Stimulated activated CD4-positive, alpha-beta T cell treated with anti-CD3 and anti-CD28 coated beads, Interleukin-1b, Interleukin-23, amount 100 ng/mL, for 24 hours (primary cell): ENCODE data around the gene PSEN1.

Source experiments
- DNase-seq, 4 experiments: peaks; one replicate each; pipeline ENCODE4 v3.0.0-alpha.2; 2020; ENCODE audit warnings: low read depth in 4 of 4, low spot score in 1 of 4

The PSEN1 gene

DNA sequence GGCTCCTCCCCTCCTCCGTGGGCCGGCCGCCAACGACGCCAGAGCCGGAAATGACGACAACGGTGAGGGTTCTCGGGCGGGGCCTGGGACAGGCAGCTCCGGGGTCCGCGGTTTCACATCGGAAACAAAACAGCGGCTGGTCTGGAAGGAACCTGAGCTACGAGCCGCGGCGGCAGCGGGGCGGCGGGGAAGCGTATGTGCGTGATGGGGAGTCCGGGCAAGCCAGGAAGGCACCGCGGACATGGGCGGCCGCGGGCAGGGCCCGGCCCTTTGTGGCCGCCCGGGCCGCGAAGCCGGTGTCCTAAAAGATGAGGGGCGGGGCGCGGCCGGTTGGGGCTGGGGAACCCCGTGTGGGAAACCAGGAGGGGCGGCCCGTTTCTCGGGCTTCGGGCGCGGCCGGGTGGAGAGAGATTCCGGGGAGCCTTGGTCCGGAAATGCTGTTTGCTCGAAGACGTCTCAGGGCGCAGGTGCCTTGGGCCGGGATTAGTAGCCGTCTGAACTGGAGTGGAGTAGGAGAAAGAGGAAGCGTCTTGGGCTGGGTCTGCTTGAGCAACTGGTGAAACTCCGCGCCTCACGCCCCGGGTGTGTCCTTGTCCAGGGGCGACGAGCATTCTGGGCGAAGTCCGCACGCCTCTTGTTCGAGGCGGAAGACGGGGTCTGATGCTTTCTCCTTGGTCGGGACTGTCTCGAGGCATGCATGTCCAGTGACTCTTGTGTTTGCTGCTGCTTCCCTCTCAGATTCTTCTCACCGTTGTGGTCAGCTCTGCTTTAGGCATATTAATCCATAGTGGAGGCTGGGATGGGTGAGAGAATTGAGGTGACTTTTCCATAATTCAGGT, at the start of gene PSEN1:
TSS of gene PSEN1 (plus strand) at position 121 of the 839 bp plus-strand sequence. CDS start 11,513 bp downstream, outside the sequence.
- peak; percentile 97 to 99 (median 98) for DNase-seq

GRCh38 chr14:73091044-73091443, 45.3 kb upstream of the PSEN1 start:
- no peak for DNase-seq

- no peak for DNase-seq
These were observed 38.9 kb upstream of the PSEN1 start for GRCh38 chr14:73097421-73097820.

GRCh38 chr14:73100334-73100733, 36.0 kb upstream of the PSEN1 start:
- no peak for DNase-seq

GRCh38 chr14:73102806-73103497, 33.4 kb upstream of the PSEN1 start:
- DNase-seq, result no peak

- DNase-seq, result no peak
These were observed 31.3 kb upstream of the PSEN1 start for GRCh38 chr14:73105050-73105449.

- no peak for DNase-seq
These were observed 30.6 kb upstream of the PSEN1 start for GRCh38 chr14:73105727-73106126.

DNA sequence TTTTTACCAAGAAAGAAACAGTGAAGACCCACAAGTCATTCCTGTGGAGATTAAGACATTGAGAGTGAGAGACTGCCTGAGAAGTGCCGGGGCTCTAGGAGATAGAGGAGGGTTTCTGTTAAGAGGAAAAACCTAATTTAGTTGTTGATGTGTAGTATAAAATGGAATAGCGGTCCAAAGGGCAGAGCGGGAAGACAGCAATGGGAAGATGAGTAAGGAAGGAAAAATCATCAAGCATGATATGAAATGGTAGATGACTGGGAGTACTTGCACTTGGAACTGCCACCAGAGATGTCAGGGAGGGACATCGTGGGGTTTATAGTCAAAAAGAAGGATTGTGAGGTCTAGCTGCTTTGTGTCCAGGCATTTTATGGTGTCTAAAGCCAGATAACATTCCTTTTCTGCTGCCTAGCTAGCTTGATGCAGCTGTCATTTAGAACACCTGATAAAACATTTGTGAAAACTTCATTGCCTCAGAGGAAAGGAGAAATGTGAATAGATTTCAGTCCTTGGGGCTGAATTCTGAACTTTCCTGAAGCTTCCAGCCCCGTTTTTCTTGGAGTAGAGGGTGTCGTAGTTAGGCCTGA, 20.1 kb upstream of the PSEN1 start:
- no peak for DNase-seq

GRCh38 chr14:73124180-73124894, 12.0 kb upstream of the PSEN1 start:
- no peak for DNase-seq

DNA sequence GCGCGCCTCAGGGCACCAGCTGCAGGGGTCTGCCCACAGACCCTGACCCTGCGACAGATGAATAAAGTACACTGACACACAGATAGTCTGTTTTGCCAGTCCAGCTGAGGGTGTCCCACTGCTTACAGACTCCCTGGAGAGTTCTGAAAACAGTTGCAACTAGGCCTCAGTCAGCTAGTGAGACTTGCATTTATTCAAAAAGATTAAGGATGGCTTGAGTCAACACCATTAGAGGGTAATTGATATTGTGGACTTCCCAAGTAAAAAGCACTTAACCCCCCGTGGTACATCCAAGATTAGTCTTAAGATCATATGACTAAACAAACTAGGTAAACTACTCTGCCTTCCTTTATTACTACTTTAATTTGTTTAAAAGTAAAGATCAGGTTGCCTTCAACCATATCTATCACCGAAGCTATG, 11.1 kb upstream of the PSEN1 start:
- no peak for DNase-seq

GRCh38 chr14:73125746-73126145, 10.6 kb upstream of the PSEN1 start:
- no peak for DNase-seq

- DNase-seq, result no peak
These were observed 2.5 kb upstream of the PSEN1 start for GRCh38 chr14:73133795-73134194.

DNA sequence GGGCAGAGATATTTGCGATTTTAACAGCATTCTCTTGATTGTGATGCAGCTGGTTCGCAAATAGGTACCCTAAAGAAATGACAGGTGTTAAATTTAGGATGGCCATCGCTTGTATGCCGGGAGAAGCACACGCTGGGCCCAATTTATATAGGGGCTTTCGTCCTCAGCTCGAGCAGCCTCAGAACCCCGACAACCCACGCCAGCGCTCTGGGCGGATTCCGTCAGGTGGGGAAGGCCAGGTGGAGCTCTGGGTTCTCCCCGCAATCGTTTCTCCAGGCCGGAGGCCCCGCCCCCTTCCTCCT, 271 bp upstream of the PSEN1 start:
- DNase-seq, result no peak

DNA sequence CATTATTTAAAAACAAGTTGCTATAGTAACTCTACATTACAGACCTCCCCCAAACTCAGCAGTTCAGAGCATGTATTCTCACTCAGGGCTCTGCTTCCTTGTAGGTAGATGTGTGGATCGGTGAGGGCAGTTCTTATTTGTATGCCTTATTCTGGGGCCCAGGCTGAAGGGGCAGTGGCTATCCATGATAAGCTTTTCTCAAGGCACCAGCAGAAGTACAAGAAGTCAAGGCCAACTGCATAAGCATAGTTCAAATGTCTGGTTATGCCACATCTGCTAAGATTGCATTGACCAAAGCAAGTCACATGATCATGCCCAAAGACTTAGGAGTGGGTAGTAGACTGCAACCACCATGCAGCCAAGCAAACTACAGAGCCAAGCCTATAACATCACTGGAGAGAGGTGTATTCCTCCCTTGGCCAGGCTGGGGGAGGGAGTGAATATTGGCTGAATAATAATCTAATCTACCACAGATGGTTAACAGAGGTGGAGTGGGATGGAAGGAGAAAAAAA, 4.6 kb downstream of the PSEN1 start:
- DNase-seq, result no peak

DNA sequence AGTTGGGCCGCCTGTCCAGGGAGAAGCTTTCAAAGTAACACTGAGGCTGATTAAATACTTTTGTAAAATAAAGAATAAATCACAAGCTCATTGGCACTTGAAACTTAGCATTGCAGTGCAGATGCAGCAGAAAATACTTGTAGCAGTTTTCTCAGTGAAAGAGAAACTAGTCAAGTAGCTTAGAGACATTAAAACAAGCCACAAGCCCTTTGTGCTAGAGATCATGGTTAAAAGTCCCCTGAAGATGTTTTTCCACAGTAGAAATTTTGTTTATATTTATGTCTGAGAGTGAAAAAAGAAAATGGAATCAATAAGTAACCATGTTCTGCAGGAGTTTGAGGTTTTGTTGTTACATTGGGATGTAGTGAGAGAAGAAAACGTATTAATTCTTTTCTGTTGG, 5.9 kb downstream of the PSEN1 start:
- no peak for DNase-seq

DNA sequence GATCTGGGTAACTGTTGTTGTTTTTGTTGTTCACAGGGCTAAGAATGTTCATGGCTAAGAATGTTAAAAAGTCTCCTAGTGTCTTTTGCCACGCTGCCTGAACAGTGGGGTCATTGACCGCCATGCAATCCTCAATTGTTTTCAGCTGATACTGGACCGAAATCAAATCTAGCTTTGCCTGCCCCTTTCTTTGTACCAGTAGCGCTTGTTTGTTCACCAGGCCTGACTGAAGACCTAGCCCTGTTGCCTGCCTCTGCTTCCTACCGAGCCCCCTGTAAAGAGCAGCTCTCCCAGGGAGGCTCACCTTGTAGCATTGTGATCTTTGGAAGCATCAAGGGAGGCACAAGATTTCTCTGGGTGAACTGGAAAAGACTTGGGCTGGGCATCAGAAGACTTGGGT, 6.7 kb downstream of the PSEN1 start:
- DNase-seq, result no peak

GRCh38 chr14:73143617-73144016, 7.3 kb downstream of the PSEN1 start:
- no peak for DNase-seq

DNA sequence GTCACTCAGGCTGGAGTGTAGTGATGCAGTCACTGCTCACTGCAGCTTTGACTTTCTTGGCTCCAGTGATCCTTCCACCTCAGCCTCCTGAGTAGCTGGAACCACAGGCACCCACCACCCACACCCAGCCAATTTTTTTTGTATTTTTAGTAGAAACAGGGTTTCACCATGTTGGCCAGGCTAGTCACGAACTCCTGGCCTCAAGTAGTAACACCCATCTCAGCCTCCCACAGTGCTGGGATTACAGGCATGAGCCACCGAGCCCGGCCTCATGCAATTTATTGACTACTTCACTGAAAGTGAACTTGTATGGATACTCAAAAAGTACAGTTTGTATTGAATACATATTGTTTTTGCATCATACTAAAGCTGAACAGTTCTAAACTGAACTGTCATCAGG, 9.1 kb downstream of the PSEN1 start:
- no peak for DNase-seq

GRCh38 chr14:73146111-73146510, 9.8 kb downstream of the PSEN1 start:
- no peak for DNase-seq

DNA sequence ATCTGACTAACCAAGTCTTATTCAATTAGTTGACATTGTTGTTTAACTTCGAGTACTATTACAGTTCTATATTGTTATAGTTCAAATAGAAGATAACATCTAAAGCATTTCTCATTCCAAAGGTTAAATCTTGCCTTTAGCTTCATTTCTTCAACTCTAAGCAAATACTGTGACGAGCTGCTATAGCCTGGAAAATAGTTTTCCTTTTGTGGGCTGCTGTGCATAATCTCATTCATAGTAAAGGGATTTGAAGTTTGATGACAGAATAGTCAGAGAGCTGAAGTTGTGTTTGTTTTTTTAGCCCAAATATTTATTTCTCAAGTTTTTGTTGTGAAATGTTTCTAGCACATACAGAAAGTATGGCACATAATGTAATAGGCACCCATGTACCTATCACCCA, 13.4 kb downstream of the PSEN1 start:
- DNase-seq, result no peak

- DNase-seq, result no peak
These were observed 17.0 kb downstream of the PSEN1 start for GRCh38 chr14:73153272-73153671.
